ENCODE results near the gene FNDC3B.

- no peak for TF ChIP-seq POLR2A (IDR thresholded peaks at IDR 0.05; ENCODE audit: low read depth, low read length)
- TF ChIP-seq TAF1 (IDR thresholded peaks at IDR 0.05; ENCODE audit: borderline replicate concordance, low read depth, low read length), result no peak
These were observed 122.6 kb downstream of the FNDC3B start for GRCh38 chr3:172161959-172162358.

All from GM12892 (cell line).